Activated CD4-positive, alpha-beta T cell treated with anti-CD3 and anti-CD28 coated beads for 24 hours (primary cell): ENCODE measurements around the gene NPAT.

Source experiments
- DNase-seq, 2 donors: peaks; one replicate each; pipeline ENCODE4 v3.0.0-alpha.2; 2020; ENCODE audit warnings: low read depth in 2 of 2

NPAT gene

GRCh38 chr11:108222574-108223347 lies at the start of gene NPAT, which contains the start of gene ATM:
Gene NPAT, minus strand, starts transcription at chr11:108222638. Its CDS starts 102 bp downstream, at chr11:108222536.
Gene ATM, plus strand, starts transcription at chr11:108223067. Its CDS starts 4,558 bp downstream, at chr11:108227625.
- peak; percentile 94 to 97 for DNase-seq

- DNase-seq: no peak
Measured at GRCh38 chr11:108269583-108269982, 47.1 kb upstream of the NPAT start.

GRCh38 chr11:108253176-108253575 lies 30.7 kb upstream of the NPAT start:
- no peak for DNase-seq

- DNase-seq: no peak
Measured at GRCh38 chr11:108246885-108247284, 24.4 kb upstream of the NPAT start.

- DNase-seq: no peak
Measured at GRCh38 chr11:108246308-108246707, 23.9 kb upstream of the NPAT start.

- no peak for DNase-seq
Measured at GRCh38 chr11:108242422-108242821, 20.0 kb upstream of the NPAT start.

GRCh38 chr11:108241330-108242037 lies 19.0 kb upstream of the NPAT start:
- DNase-seq: peak in 1 of 2 donors; percentile 31

- no peak for DNase-seq
Measured at GRCh38 chr11:108239076-108239475, 16.6 kb upstream of the NPAT start.

- DNase-seq: no peak
Measured at GRCh38 chr11:108237058-108237481, 14.6 kb upstream of the NPAT start.

- no peak for DNase-seq
Measured at GRCh38 chr11:108235633-108236032, 13.2 kb upstream of the NPAT start.

- DNase-seq: no peak
Measured at GRCh38 chr11:108235192-108235591, 12.8 kb upstream of the NPAT start.

GRCh38 chr11:108233277-108233945 lies 11.0 kb upstream of the NPAT start:
- no peak for DNase-seq

- DNase-seq: no peak
Measured at GRCh38 chr11:108228251-108228650, 5.8 kb upstream of the NPAT start.

GRCh38 chr11:108226036-108226435 lies 3.6 kb upstream of the NPAT start:
- DNase-seq: no peak

GRCh38 chr11:108224911-108225786 lies 2.7 kb upstream of the NPAT start:
- DNase-seq: no peak

- DNase-seq: no peak
Measured at GRCh38 chr11:108224366-108224765, 1.9 kb upstream of the NPAT start.

- DNase-seq: peak in 1 of 2 donors; percentile 41
Measured at GRCh38 chr11:108223348-108224149, 1.1 kb upstream of the NPAT start.

- DNase-seq: peak in 1 of 2 donors; percentile 14
Measured at GRCh38 chr11:108221911-108222573, 396 bp downstream of the NPAT start.

GRCh38 chr11:108221371-108221770 lies 1.1 kb downstream of the NPAT start:
- no peak for DNase-seq

- DNase-seq: no peak
Measured at GRCh38 chr11:108220721-108221336, 1.6 kb downstream of the NPAT start.
